ENCODE results near the gene PRKCE.

- TF ChIP-seq CTCF (IDR thresholded peaks at IDR 0.05) (no peak), POLR2AphosphoS5 (IDR thresholded peaks at IDR 0.05; ENCODE audit: low read depth, low read length) (no peak), REST (IDR thresholded peaks at IDR 0.05; ENCODE audit: insufficient read depth in 1 of 2, low read depth in 2 of 2, low read length in 1 of 2) (no peak), SIN3A (IDR thresholded peaks at IDR 0.05; ENCODE audit: borderline replicate concordance, insufficient read depth, low read depth, low read length) (no peak), TCF7L2 (IDR thresholded peaks at IDR 0.05; ENCODE audit: low read depth, low read length) (no peak)
Measured at GRCh38 chr2:45919711-45920111, 268.2 kb downstream of the PRKCE start.
